AG04450 (cell line): ENCODE measurements around the gene KRT4. TPM values are rescaled to one million over a fixed set of nuclear protein-coding genes. Genes with fewer than 3 reads are reported as not detected.

Source experiments
- CTCF ChIA-PET: fragments of 300-600, 350-600 bp; formaldehyde crosslinking; extraction: SDS; loops from one replicate; lab custom pipeline; 2022; ENCODE audit warnings: antibody characterized with exemption, inconsistent platforms; lab: Charles Lee
- POLR2A ChIA-PET: fragments of 350-600 bp; formaldehyde crosslinking; extraction: SDS; loops from one replicate; lab custom pipeline; 2021; ENCODE audit warnings: antibody characterized with exemption, inconsistent platforms; lab: Yijun Ruan, JAX
- DNase-seq: peaks from one replicate; pipeline ENCODE4 v3.0.0-alpha.2; 2011; ENCODE audit warnings: low read depth, low spot score
- H3K27ac ChIP-seq: one replicate; pipeline ENCODE4 v1.5.1; 2012; ENCODE audit warnings: low read depth, low read length, control low read depth
- H3K27me3 ChIP-seq: one replicate; pipeline ENCODE4 v1.6.0; 2012; ENCODE audit warnings: low read length; ENCODE audit not compliant: control insufficient read depth, insufficient read depth
- H3K4me3 ChIP-seq: 2 replicates; pipeline ENCODE4 v1.5.1; 2011; ENCODE audit warnings: mild to moderate bottlenecking, low read depth, low read length, control low read depth
- H3K9me3 ChIP-seq: 2 replicates; pipeline ENCODE4 v1.5.1; 2012; ENCODE audit warnings: low read length; ENCODE audit not compliant: control insufficient read depth, insufficient read depth
- CTCF ChIP-seq: IDR thresholded peaks from 2 replicates; pipeline ENCODE4 v1.5.1; 2011; ENCODE audit warnings: low read depth, low read length, control low read depth, inconsistent platforms
- polyA plus RNA-seq: library from polyadenylated mRNA; depleted of rRNA; stranded (reverse); fragments of >200 nt; gene quantifications from 2 replicates; pipeline ENCODE4 v1.2.3, GENCODE V29; 2011

The KRT4 gene
- polyA plus RNA-seq, 1 experiment, result 0.16 TPM

GRCh38 chr12:52778833-52779232 is 35.1 kb downstream of the KRT4 start:
- no peaks in the 10 kb centered on the region for H3K9me3 ChIP-seq
- no peak for DNase-seq
- ChIA-PET POLR2A (no interaction called here), CTCF (interaction anchor here (1.7 kb wide), 1 partner anchor 101 kb away, joined by 5 read pairs; no protein-coding TSS in a partner anchor)
- no peak overlapping the region for H3K27ac ChIP-seq
- H3K4me3 ChIP-seq, result no peak overlapping the region
- H3K27me3 ChIP-seq, result peaks cover 15% of the 10 kb centered on the region
- no peak for TF ChIP-seq CTCF

GRCh38 chr12:52777566-52777965 is 36.4 kb downstream of the KRT4 start:
- no peak for TF ChIP-seq CTCF
- CTCF ChIA-PET, result interaction anchor here (1.1 kb wide), 1 partner anchor 88 kb away, joined by 4 read pairs; no protein-coding TSS in a partner anchor
- no peak for DNase-seq
- H3K27ac ChIP-seq, result no peak overlapping the region
- H3K27me3 ChIP-seq, result peaks cover 21% of the 10 kb centered on the region
- no peak overlapping the region for H3K4me3 ChIP-seq
- H3K9me3 ChIP-seq, result no peaks in the 10 kb centered on the region
- POLR2A ChIA-PET, result no interaction called here

GRCh38 chr12:52776913-52777395 is 37.0 kb downstream of the KRT4 start, which contains the start of gene KRT76:
Gene KRT76, minus strand, starts transcription at chr12:52777345. Its CDS starts 54 bp downstream, at chr12:52777291.
- CTCF ChIA-PET, result interaction anchor here (1.1 kb wide), 1 partner anchor 89 kb away, joined by 4 read pairs; no protein-coding TSS in a partner anchor
- H3K27me3 ChIP-seq, result peaks cover 19% of the 10 kb centered on the region

GRCh38 chr12:52776435-52776834 is 37.5 kb downstream of the KRT4 start:
- ChIA-PET CTCF (interaction anchor here (0.6 kb wide), 1 partner anchor 236 kb away, joined by 4 read pairs; no protein-coding TSS in a partner anchor), POLR2A (no interaction called here)
- Histone ChIP-seq H3K4me3 (no peak overlapping the region), H3K27me3 (peaks cover 19% of the 10 kb centered on the region), H3K9me3 (no peaks in the 10 kb centered on the region), H3K27ac (no peak overlapping the region)
- no peak for TF ChIP-seq CTCF
- DNase-seq, result no peak

More at GRCh38 chr12:52776913-52777395, 37.0 kb downstream of the KRT4 start, which contains the start of gene KRT76:
- POLR2A ChIA-PET, result no interaction called here
- no peak for DNase-seq
- Histone ChIP-seq H3K27ac (no peak within 1 kb of the TSS), H3K4me3 (no peak within 1 kb of the TSS), H3K9me3 (no peaks in the 10 kb centered on the region)
- no peak for TF ChIP-seq CTCF

- no peak for DNase-seq
- Histone ChIP-seq H3K27ac (no peak overlapping the region), H3K4me3 (no peak overlapping the region), H3K27me3 (peaks cover 16% of the 10 kb centered on the region), H3K9me3 (no peaks in the 10 kb centered on the region)
- POLR2A ChIA-PET, result no interaction called here
- no peak for TF ChIP-seq CTCF
- CTCF ChIA-PET, result no interaction called here
These were observed 39.2 kb downstream of the KRT4 start for GRCh38 chr12:52774629-52775250.
